ENCODE results near the gene LDLRAP1. TPM values are rescaled to one million over a fixed set of nuclear protein-coding genes. Genes with fewer than 3 reads are reported as not detected.

Gene LDLRAP1
- total RNA-seq, 1 donor from 2014 or later = 30.3 TPM

DNA sequence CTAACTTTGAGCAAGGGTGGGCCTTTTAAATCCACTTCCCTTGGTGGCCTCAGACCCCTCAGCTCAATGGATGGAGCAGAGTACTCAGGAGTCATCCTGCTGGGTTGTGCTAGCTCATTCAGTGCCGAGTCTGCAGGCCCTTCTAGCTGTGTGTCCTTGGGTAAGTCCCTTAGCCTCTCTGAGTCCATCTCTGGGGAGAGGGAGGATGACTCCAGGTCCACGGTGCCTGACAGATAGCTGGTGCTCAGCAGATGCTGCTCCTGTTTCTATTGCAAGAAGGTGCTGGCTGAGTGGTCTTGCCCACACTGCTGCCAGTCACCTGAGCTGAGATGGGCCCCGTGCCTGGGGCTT lies 11.0 kb downstream of the LDLRAP1 start:
- Histone ChIP-seq H3K27me3 (ENCODE audit: low read depth) (no peaks in the 10 kb centered on the region), H3K36me3 (peaks cover 18% of the 10 kb centered on the region), H3K27ac (no peak overlapping the region), H3K4me3 (no peak overlapping the region), H3K9me3 (no peaks in the 10 kb centered on the region), H3K4me1 (peaks cover 83% of the 10 kb centered on the region)
- intact Hi-C loops (cut with DNase I) = no loop called here
- no peak for TF ChIP-seq CTCF (IDR thresholded peaks at IDR 0.05)
- ATAC-seq = no peak
- peak; percentile 32 for DNase-seq

GRCh38 chr1:25554886-25555752 lies 11.7 kb downstream of the LDLRAP1 start:
- TF ChIP-seq CTCF (IDR thresholded peaks at IDR 0.05) = no peak
- no peak overlapping the region for H3K4me3 ChIP-seq
- no peaks in the 10 kb centered on the region for H3K9me3 ChIP-seq
- no peak for ATAC-seq
- peaks cover 81% of the 10 kb centered on the region for H3K4me1 ChIP-seq
- H3K36me3 ChIP-seq = peaks cover 19% of the 10 kb centered on the region
- intact Hi-C loops (cut with DNase I) = no loop called here
- no peak overlapping the region for H3K27ac ChIP-seq
- peak; percentile 29 for DNase-seq
- H3K27me3 ChIP-seq (ENCODE audit: low read depth) = no peaks in the 10 kb centered on the region

DNA sequence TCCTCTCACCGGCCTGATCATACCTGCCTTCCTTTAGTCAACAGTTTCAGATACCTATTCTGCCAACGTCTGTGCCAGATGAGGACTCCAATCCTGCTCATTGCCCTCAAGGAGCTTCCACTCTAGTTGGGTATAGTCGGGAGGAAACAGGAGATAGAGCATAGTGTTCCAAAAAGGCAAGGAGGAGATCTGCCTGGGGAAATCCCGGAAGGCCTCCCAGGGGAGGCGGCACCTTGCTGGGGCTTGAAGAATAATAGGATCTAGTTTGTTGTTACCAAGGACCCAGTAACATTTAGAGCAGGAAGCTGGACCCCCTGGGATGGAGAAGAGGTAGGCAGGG lies 12.3 kb downstream of the LDLRAP1 start:
- Histone ChIP-seq H3K9me3 (no peaks in the 10 kb centered on the region), H3K4me1 (peaks cover 81% of the 10 kb centered on the region), H3K36me3 (peaks cover 19% of the 10 kb centered on the region), H3K4me3 (no peak overlapping the region), H3K27ac (no peak overlapping the region), H3K27me3 (ENCODE audit: low read depth) (no peaks in the 10 kb centered on the region)
- intact Hi-C loops (cut with DNase I) = no loop called here
- TF ChIP-seq CTCF (IDR thresholded peaks at IDR 0.05) = no peak
- ATAC-seq (no peak), DNase-seq (no peak)

- Histone ChIP-seq H3K36me3 (peaks cover 19% of the 10 kb centered on the region), H3K4me1 (peaks cover 81% of the 10 kb centered on the region), H3K27me3 (ENCODE audit: low read depth) (no peaks in the 10 kb centered on the region), H3K4me3 (no peak overlapping the region), H3K27ac (peak overlapping the region; percentile 31), H3K9me3 (no peaks in the 10 kb centered on the region)
- TF ChIP-seq CTCF (IDR thresholded peaks at IDR 0.05) = no peak
- DNase-seq (no peak), ATAC-seq (peak; percentile 4 to 25)
- intact Hi-C loops (cut with DNase I) = no loop called here
These were observed 12.8 kb downstream of the LDLRAP1 start for GRCh38 chr1:25556132-25556670.

- Histone ChIP-seq H3K9me3 (no peaks in the 10 kb centered on the region), H3K27me3 (ENCODE audit: low read depth) (no peaks in the 10 kb centered on the region), H3K4me3 (no peak overlapping the region), H3K4me1 (peaks cover 80% of the 10 kb centered on the region), H3K36me3 (peaks cover 19% of the 10 kb centered on the region), H3K27ac (peak overlapping the region; percentile 31)
- ATAC-seq (peak; percentile 60 to 66), DNase-seq (no peak)
- TF ChIP-seq CTCF (IDR thresholded peaks at IDR 0.05) = no peak
- intact Hi-C loops (cut with DNase I) = no loop called here
These were observed 13.5 kb downstream of the LDLRAP1 start for GRCh38 chr1:25556791-25557476.

Data from lower lobe of right lung (tissue), 2 donors.